Neural cell (in vitro differentiated cells): ENCODE data around the gene TRUB2. TPM values are rescaled to one million over a fixed set of nuclear protein-coding genes. Genes with fewer than 3 reads are reported as not detected.

Experiments
- H2AFZ ChIP-seq: fragments of 200-600, 300-800 bp; sonication (generic), shearing (Covaris generic); 2 replicates; pipeline ENCODE4 v1.6.0; 2014; ENCODE audit warnings: low read depth, mild to moderate bottlenecking, antibody characterized with exemption, low read length, moderate library complexity
- H3F3A ChIP-seq: fragments of 200-600 bp; shearing (Covaris generic); 2 replicates; pipeline ENCODE4 v1.6.1; 2016; ENCODE audit warnings: mild to moderate bottlenecking, moderate library complexity, mixed read lengths, antibody characterized with exemption, low read length; ENCODE audit not compliant: insufficient read depth, poor library complexity, severe bottlenecking
- H3K27ac ChIP-seq: fragments of 200-600, 300-800 bp; sonication (generic), shearing (Covaris generic); 2 replicates; pipeline ENCODE4 v1.5.1; 2014; ENCODE audit warnings: mild to moderate bottlenecking, low read length, moderate library complexity
- H3K27me3 ChIP-seq: fragments of 300-800, 200-600 bp; sonication (generic), shearing (Covaris generic); 2 replicates; pipeline ENCODE4 v1.6.0; 2014; ENCODE audit warnings: mild to moderate bottlenecking, low read depth, low read length, moderate library complexity; ENCODE audit not compliant: insufficient read depth
- H3K36me3 ChIP-seq: fragments of 300-800, 200-600 bp; sonication (generic), shearing (Covaris generic); 2 replicates; pipeline ENCODE4 v1.5.1; 2014; ENCODE audit warnings: mild to moderate bottlenecking, antibody characterized with exemption, low read length, moderate library complexity; ENCODE audit not compliant: insufficient read depth
- H3K4me2 ChIP-seq: fragments of 300-800, 200-600 bp; sonication (generic), shearing (Covaris generic); 2 replicates; pipeline ENCODE4 v1.6.0; 2014; ENCODE audit warnings: mild to moderate bottlenecking, low read length
- H3K4me3 ChIP-seq: fragments of 300-800, 200-600 bp; sonication (generic), shearing (Covaris generic); 2 replicates; pipeline ENCODE4 v1.5.1; 2014; ENCODE audit warnings: mild to moderate bottlenecking, low read length, moderate library complexity
- H3K79me2 ChIP-seq: fragments of 200-600 bp; shearing (Covaris generic); replicated peaks from 2 replicates; pipeline ENCODE4 v1.6.0; 2014; ENCODE audit warnings: mild to moderate bottlenecking, low read length, moderate library complexity; ENCODE audit not compliant: insufficient read depth
- H3K9ac ChIP-seq: fragments of 300-800, 200-600 bp; sonication (generic), shearing (Covaris generic); 2 replicates; pipeline ENCODE4 v1.6.1; 2016; ENCODE audit warnings: mild to moderate bottlenecking, low read length, mixed read lengths
- H3K9me2 ChIP-seq: fragments of 200-600 bp; shearing (Covaris generic); 2 replicates; pipeline ENCODE4 v1.6.1; 2016; ENCODE audit warnings: mild to moderate bottlenecking, low read length, mixed read lengths; ENCODE audit not compliant: insufficient read depth
- H3K9me3 ChIP-seq: fragments of 200-600, 300-800 bp; sonication (generic), shearing (Covaris generic); 2 replicates; pipeline ENCODE4 v1.6.1; 2016; ENCODE audit warnings: mild to moderate bottlenecking, mixed run types, low read length, moderate library complexity, mixed read lengths
- H4K20me1 ChIP-seq: fragments of 200-600 bp; shearing (Covaris generic); 2 replicates; pipeline ENCODE4 v1.6.1; 2016; ENCODE audit warnings: mild to moderate bottlenecking, mixed run types; ENCODE audit not compliant: insufficient read depth
- CTCF ChIP-seq: fragments of 450-650 bp; IDR thresholded peaks from 2 replicates; pipeline ENCODE4 v1.5.1; 2014; ENCODE audit warnings: antibody characterized with exemption, mild to moderate bottlenecking, moderate library complexity; ENCODE audit not compliant: poor library complexity, severe bottlenecking
- EP300 ChIP-seq: fragments of 450-650 bp; conservative IDR thresholded peaks from 2 replicates; pipeline ENCODE4 v1.6.1; 2014; ENCODE audit warnings: antibody characterized with exemption, mild to moderate bottlenecking, moderate library complexity; ENCODE audit not compliant: poor library complexity, severe bottlenecking
- EZH2 ChIP-seq: fragments of 200-600, 300-800 bp; shearing (Covaris generic), sonication (generic); IDR thresholded peaks from 2 replicates; pipeline ENCODE4 v1.6.1; 2014; ENCODE audit warnings: antibody characterized with exemption, low read length, borderline replicate concordance, mild to moderate bottlenecking; ENCODE audit not compliant: insufficient read depth, poor library complexity, severe bottlenecking
- MXI1 ChIP-seq: fragments of 450-650 bp; conservative IDR thresholded peaks from 2 replicates; pipeline ENCODE4 v1.6.1; 2014; ENCODE audit warnings: antibody characterized with exemption, mild to moderate bottlenecking; ENCODE audit not compliant: poor library complexity, severe bottlenecking
- POLR2AphosphoS5 ChIP-seq: IDR thresholded peaks from 2 replicates; pipeline ENCODE4 v1.6.1; 2012
- RAD21 ChIP-seq: fragments of 450-650 bp; conservative IDR thresholded peaks from 2 replicates; pipeline ENCODE4 v1.6.1; 2014; ENCODE audit warnings: antibody characterized with exemption, mild to moderate bottlenecking, moderate library complexity
- SMC3 ChIP-seq: fragments of 450-650 bp; conservative IDR thresholded peaks from 2 replicates; pipeline ENCODE4 v1.6.1; 2014; ENCODE audit warnings: antibody characterized with exemption, mild to moderate bottlenecking, moderate library complexity; ENCODE audit not compliant: poor library complexity
- TAF1 ChIP-seq: IDR thresholded peaks from 2 replicates; pipeline ENCODE4 v1.6.1; 2012; ENCODE audit warnings: low read depth
- polyA plus RNA-seq: library from polyadenylated mRNA; depleted of rRNA; stranded (reverse); fragments of >200 nt; gene quantifications from 2 replicates; pipeline ENCODE4 v1.2.3, GENCODE V29; 2014
- TF ChIP-seq, protein P1 (sequence below): IDR thresholded peaks from 2 replicates; pipeline ENCODE4 v1.6.1; 2012; ENCODE audit warnings: borderline replicate concordance

Gene TRUB2
- polyA plus RNA-seq, 1 donor from 2014 or later: 22.3 TPM

- no peak overlapping the region for H3K27ac ChIP-seq
- no peak overlapping the region for H3K9ac ChIP-seq
- H3F3A ChIP-seq: no peaks in the 10 kb centered on the region
- H3K9me3 ChIP-seq: no peaks in the 10 kb centered on the region
- H4K20me1 ChIP-seq: no peaks in the 10 kb centered on the region
- H2AFZ ChIP-seq: no peak overlapping the region
- TF ChIP-seq TAF1 (no peak), SMC3 (no peak)
- H3K36me3 ChIP-seq: peaks cover 5% of the 10 kb centered on the region
- H3K4me2 ChIP-seq: no peak overlapping the region
- H3K79me2 ChIP-seq: no peaks in the 10 kb centered on the region
- no peak overlapping the region for H3K4me3 ChIP-seq
- no peaks in the 10 kb centered on the region for H3K27me3 ChIP-seq
- H3K9me2 ChIP-seq: no peaks in the 10 kb centered on the region
These were observed 21.6 kb upstream of the TRUB2 start for GRCh38 chr9:128343855-128344254.

DNA sequence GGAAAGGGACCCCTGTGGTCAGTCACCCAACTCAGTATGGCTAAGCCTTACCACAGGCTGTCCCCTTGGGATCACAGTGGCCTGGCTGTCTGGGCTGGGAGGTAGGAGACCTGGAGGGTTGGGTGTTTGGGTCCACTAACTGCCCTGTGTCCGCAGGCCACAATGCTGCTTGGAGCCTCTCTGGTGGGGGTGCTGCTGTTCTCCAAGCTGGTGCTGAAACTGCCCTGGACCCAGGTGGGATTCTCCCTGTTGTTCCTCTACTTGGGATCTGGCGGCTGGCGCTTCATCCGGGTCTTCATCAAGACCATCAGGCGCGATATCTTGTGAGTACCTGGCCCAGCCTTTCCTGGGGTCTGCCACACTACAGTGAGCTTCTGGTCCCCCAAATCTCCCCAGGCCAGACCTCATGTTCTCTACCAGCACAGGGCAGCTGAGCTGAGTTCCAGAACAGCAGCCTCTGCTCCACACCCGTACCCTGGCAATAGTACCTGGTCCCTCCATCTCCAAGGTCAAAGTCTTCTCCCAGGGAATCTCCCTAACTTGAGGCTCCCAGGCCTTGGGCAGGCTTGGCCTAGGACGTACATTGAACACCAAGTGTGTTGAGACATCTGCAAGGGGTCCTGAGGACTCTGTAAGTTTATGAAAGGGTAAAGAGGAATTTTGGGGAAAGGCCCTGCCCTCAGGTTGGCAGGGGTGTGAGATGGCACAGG lies 20.9 kb upstream of the TRUB2 start:
- H3K4me2 ChIP-seq: no peak overlapping the region
- H3K27ac ChIP-seq: no peak overlapping the region
- H3K9me2 ChIP-seq: no peaks in the 10 kb centered on the region
- H2AFZ ChIP-seq: no peak overlapping the region
- H4K20me1 ChIP-seq: no peaks in the 10 kb centered on the region
- H3F3A ChIP-seq: no peaks in the 10 kb centered on the region
- no peaks in the 10 kb centered on the region for H3K79me2 ChIP-seq
- no peaks in the 10 kb centered on the region for H3K9me3 ChIP-seq
- no peak overlapping the region for H3K9ac ChIP-seq
- no peak for TF ChIP-seq RAD21
- no peak for TF ChIP-seq TAF1
- no peak for TF ChIP-seq SMC3
- TF ChIP-seq EZH2: no peak
- no peak for TF ChIP-seq POLR2AphosphoS5
- TF ChIP-seq MXI1: no peak
- TF ChIP-seq, protein P1, sequence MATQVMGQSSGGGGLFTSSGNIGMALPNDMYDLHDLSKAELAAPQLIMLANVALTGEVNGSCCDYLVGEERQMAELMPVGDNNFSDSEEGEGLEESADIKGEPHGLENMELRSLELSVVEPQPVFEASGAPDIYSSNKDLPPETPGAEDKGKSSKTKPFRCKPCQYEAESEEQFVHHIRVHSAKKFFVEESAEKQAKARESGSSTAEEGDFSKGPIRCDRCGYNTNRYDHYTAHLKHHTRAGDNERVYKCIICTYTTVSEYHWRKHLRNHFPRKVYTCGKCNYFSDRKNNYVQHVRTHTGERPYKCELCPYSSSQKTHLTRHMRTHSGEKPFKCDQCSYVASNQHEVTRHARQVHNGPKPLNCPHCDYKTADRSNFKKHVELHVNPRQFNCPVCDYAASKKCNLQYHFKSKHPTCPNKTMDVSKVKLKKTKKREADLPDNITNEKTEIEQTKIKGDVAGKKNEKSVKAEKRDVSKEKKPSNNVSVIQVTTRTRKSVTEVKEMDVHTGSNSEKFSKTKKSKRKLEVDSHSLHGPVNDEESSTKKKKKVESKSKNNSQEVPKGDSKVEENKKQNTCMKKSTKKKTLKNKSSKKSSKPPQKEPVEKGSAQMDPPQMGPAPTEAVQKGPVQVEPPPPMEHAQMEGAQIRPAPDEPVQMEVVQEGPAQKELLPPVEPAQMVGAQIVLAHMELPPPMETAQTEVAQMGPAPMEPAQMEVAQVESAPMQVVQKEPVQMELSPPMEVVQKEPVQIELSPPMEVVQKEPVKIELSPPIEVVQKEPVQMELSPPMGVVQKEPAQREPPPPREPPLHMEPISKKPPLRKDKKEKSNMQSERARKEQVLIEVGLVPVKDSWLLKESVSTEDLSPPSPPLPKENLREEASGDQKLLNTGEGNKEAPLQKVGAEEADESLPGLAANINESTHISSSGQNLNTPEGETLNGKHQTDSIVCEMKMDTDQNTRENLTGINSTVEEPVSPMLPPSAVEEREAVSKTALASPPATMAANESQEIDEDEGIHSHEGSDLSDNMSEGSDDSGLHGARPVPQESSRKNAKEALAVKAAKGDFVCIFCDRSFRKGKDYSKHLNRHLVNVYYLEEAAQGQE: no peak
- TF ChIP-seq EP300: no peak
- no peak for TF ChIP-seq CTCF
- peaks cover 5% of the 10 kb centered on the region for H3K36me3 ChIP-seq
- no peak overlapping the region for H3K4me3 ChIP-seq
- H3K27me3 ChIP-seq: no peaks in the 10 kb centered on the region
